Measurements from ENCODE around the gene TRUB2.

TRUB2 gene

DNA sequence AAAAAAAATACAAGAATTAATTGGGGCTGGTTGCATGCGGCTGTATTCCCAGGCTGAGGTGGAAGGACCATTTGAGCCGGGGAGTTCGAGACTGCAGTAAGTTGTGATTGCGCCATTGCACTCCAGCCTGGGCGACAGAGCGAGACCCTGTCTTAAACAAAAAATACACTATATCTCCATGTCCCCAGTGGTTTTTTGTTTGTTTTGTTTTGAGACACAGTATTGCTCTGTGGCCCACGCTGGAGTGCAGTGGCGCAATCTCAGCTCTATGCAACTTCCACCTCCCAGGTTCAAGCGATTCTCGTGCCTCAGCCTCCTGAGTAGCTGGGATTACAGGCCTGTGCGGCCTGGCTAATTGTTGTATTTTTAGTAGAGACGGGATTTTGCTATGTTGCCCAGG lies 1.5 kb upstream of the TRUB2 start:
- H3K79me2 ChIP-seq (ENCODE audit: control insufficient read depth, low read length): peaks cover 47% of the 10 kb centered on the region
- no peaks in the 10 kb centered on the region for H3K9me3 ChIP-seq (ENCODE audit: control insufficient read depth, insufficient read depth, low read length)
- no peaks in the 10 kb centered on the region for H4K20me1 ChIP-seq (ENCODE audit: control insufficient read depth, insufficient read depth, low read depth, low read length)
- peak overlapping the region; percentile 84 for H3K4me2 ChIP-seq (ENCODE audit: low read length)
- H3K27me3 ChIP-seq (ENCODE audit: control insufficient read depth, low read length): no peaks in the 10 kb centered on the region
- no peak overlapping the region for H3K27ac ChIP-seq (ENCODE audit: low read depth, low read length)
- peak overlapping the region; percentile 93 for H3K4me3 ChIP-seq (ENCODE audit: low read length)
- peaks cover 23% of the 10 kb centered on the region for H3K4me1 ChIP-seq (ENCODE audit: control insufficient read depth, low read length)
- no peaks in the 10 kb centered on the region for H3F3A ChIP-seq (ENCODE audit: control insufficient read depth, insufficient read depth)
- H3K9me2 ChIP-seq (replicated peaks; ENCODE audit: control insufficient read depth, low read length): no peaks in the 10 kb centered on the region
- TF ChIP-seq, protein P1, sequence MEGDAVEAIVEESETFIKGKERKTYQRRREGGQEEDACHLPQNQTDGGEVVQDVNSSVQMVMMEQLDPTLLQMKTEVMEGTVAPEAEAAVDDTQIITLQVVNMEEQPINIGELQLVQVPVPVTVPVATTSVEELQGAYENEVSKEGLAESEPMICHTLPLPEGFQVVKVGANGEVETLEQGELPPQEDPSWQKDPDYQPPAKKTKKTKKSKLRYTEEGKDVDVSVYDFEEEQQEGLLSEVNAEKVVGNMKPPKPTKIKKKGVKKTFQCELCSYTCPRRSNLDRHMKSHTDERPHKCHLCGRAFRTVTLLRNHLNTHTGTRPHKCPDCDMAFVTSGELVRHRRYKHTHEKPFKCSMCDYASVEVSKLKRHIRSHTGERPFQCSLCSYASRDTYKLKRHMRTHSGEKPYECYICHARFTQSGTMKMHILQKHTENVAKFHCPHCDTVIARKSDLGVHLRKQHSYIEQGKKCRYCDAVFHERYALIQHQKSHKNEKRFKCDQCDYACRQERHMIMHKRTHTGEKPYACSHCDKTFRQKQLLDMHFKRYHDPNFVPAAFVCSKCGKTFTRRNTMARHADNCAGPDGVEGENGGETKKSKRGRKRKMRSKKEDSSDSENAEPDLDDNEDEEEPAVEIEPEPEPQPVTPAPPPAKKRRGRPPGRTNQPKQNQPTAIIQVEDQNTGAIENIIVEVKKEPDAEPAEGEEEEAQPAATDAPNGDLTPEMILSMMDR (IDR thresholded peaks at IDR 0.05; ENCODE audit: low read depth, low read length, poor library complexity, severe bottlenecking): no peak
- no peak for TF ChIP-seq EZH2phosphoT487 (IDR thresholded peaks at IDR 0.05; ENCODE audit: borderline replicate concordance, low read length)
- peaks cover 38% of the 10 kb centered on the region for H3K36me3 ChIP-seq (ENCODE audit: control insufficient read depth, low read length)

DNA sequence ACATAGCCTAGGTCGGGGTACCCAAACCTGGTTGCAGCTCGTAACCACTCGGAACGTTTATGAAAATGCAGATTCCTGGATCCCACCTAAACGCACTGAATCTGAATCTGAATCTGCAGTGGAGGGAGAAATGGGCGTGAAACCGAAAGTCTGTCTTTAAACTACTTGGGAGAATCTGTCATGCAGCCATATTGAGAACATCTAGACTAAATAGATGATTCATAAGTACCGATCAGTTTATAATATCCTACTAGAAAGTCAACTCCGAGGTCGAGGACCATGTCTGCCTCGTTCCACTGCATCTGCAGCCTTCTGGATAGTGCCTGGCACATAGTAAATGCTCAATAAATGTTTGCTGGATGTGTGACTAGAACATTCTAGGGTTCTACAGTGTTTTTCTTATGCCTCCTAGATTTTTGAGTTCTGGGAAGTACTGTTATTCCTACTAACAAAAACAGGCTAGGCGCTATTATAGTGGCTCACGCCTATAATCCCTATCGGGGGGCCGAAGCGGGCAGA lies 1.0 kb upstream of the TRUB2 start:
- H3K79me2 ChIP-seq (ENCODE audit: control insufficient read depth, low read length): peaks cover 47% of the 10 kb centered on the region
- H3K4me1 ChIP-seq (ENCODE audit: control insufficient read depth, low read length): peaks cover 23% of the 10 kb centered on the region
- peaks cover 32% of the 10 kb centered on the region for H3K36me3 ChIP-seq (ENCODE audit: control insufficient read depth, low read length)
- TF ChIP-seq, protein P1 (IDR thresholded peaks at IDR 0.05; ENCODE audit: low read depth, low read length, poor library complexity, severe bottlenecking): no peak
- TF ChIP-seq EZH2phosphoT487 (IDR thresholded peaks at IDR 0.05; ENCODE audit: borderline replicate concordance, low read length): no peak
- H3K27me3 ChIP-seq (ENCODE audit: control insufficient read depth, low read length): no peaks in the 10 kb centered on the region
- H3K4me2 ChIP-seq (ENCODE audit: low read length): peak overlapping the region; percentile 84
- H3F3A ChIP-seq (ENCODE audit: control insufficient read depth, insufficient read depth): no peaks in the 10 kb centered on the region
- peak overlapping the region; percentile 93 for H3K4me3 ChIP-seq (ENCODE audit: low read length)
- H3K27ac ChIP-seq (ENCODE audit: low read depth, low read length): peak overlapping the region; percentile 71
- no peaks in the 10 kb centered on the region for H3K9me2 ChIP-seq (replicated peaks; ENCODE audit: control insufficient read depth, low read length)
- H3K9me3 ChIP-seq (ENCODE audit: control insufficient read depth, insufficient read depth, low read length): no peaks in the 10 kb centered on the region
- H4K20me1 ChIP-seq (ENCODE audit: control insufficient read depth, insufficient read depth, low read depth, low read length): no peaks in the 10 kb centered on the region

DNA sequence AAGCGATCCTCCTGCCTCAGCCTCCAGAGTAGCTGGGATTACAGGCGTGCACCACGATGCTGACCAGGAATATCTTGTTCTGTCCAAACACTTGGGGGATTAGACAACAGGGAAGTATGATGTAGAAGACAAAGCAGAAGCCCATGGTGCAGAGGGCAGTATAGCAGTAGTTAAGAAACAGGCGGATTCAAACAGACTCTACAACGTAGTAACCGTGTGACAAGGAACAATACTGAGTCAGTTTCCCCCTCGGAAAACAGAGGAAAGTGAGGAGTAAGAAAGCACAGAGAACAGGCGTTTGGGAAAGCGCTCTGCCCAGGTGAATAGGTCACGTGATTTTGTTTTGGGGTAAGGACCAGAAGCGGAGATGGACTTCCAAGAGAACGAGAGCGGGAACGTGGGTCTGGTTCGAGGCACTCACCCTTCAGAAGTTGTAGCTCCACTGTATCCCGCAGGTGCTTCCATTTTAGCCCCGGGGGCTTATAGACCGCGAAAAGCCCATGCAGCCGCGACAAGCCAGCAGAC lies 306 bp downstream of the TRUB2 start:
- TF ChIP-seq, protein P1 (IDR thresholded peaks at IDR 0.05; ENCODE audit: low read depth, low read length, poor library complexity, severe bottlenecking): no peak
- no peak for TF ChIP-seq EZH2phosphoT487 (IDR thresholded peaks at IDR 0.05; ENCODE audit: borderline replicate concordance, low read length)

More for the DNA sequence above, 306 bp downstream of the TRUB2 start:
- H3K27ac ChIP-seq (ENCODE audit: low read depth, low read length): peak overlapping the region; percentile 71
- no peaks in the 10 kb centered on the region for H3K9me3 ChIP-seq (ENCODE audit: control insufficient read depth, insufficient read depth, low read length)
- H3K27me3 ChIP-seq (ENCODE audit: control insufficient read depth, low read length): no peaks in the 10 kb centered on the region
- peaks cover 47% of the 10 kb centered on the region for H3K79me2 ChIP-seq (ENCODE audit: control insufficient read depth, low read length)
- no peaks in the 10 kb centered on the region for H4K20me1 ChIP-seq (ENCODE audit: control insufficient read depth, insufficient read depth, low read depth, low read length)
- H3K9me2 ChIP-seq (replicated peaks; ENCODE audit: control insufficient read depth, low read length): no peaks in the 10 kb centered on the region
- H3F3A ChIP-seq (ENCODE audit: control insufficient read depth, insufficient read depth): no peaks in the 10 kb centered on the region
- peak overlapping the region; percentile 84 for H3K4me2 ChIP-seq (ENCODE audit: low read length)
- H3K36me3 ChIP-seq (ENCODE audit: control insufficient read depth, low read length): peaks cover 33% of the 10 kb centered on the region
- peaks cover 23% of the 10 kb centered on the region for H3K4me1 ChIP-seq (ENCODE audit: control insufficient read depth, low read length)
- H3K4me3 ChIP-seq (ENCODE audit: low read length): peak overlapping the region; percentile 93
